HepG2 (cell line): ENCODE measurements around the gene C2orf81. TPM values are rescaled to one million over a fixed set of nuclear protein-coding genes. Genes with fewer than 3 reads are reported as not detected.

Experiments
- FOXM1 ChIP-seq: sonication (generic); formaldehyde crosslinking; IDR thresholded peaks from 2 replicates; pipeline ENCODE4 v1.5.0; 2020; ENCODE audit warnings: missing genetic modification reagents
- HOXA7 ChIP-seq: sonication (generic); formaldehyde crosslinking; IDR thresholded peaks from 2 replicates; pipeline ENCODE4 v1.8.1; 2022; ENCODE audit warnings: mild to moderate bottlenecking, missing genetic modification reagents, moderate library complexity
- HOXA9 ChIP-seq: sonication (generic); formaldehyde crosslinking; IDR thresholded peaks from 2 replicates; pipeline ENCODE4 v1.8.1; 2022; ENCODE audit warnings: missing genetic modification reagents, mild to moderate bottlenecking, moderate library complexity, borderline replicate concordance
- KDM1A ChIP-seq: IDR thresholded peaks from 2 replicates; pipeline ENCODE4 v1.6.1; 2016; ENCODE audit warnings: missing compliant biosample characterization
- MEIS2 ChIP-seq: sonication (generic); formaldehyde crosslinking; IDR thresholded peaks from 2 replicates; pipeline ENCODE4 v1.9.0; 2021; ENCODE audit warnings: mild to moderate bottlenecking, missing genetic modification reagents
- MTA3 ChIP-seq: sonication (generic); formaldehyde crosslinking; IDR thresholded peaks from 2 replicates; pipeline ENCODE4 v1.4.0; 2020; ENCODE audit warnings: missing genetic modification reagents
- MYC ChIP-seq: sonication (generic); formaldehyde crosslinking; IDR thresholded peaks from 2 replicates; pipeline ENCODE4 v1.9.0; 2021; ENCODE audit warnings: missing genetic modification reagents, borderline replicate concordance
- MYPOP ChIP-seq: sonication (generic); formaldehyde crosslinking; IDR thresholded peaks from 2 replicates; pipeline ENCODE4 v1.8.1; 2023; ENCODE audit warnings: mild to moderate bottlenecking, moderate library complexity, missing genetic modification reagents
- NFYC ChIP-seq: IDR thresholded peaks from 2 replicates; pipeline ENCODE4 v1.6.1; 2016; ENCODE audit warnings: missing genetic modification reagents, missing compliant biosample characterization
- PHF21A ChIP-seq: sonication (generic); formaldehyde crosslinking; IDR thresholded peaks from 2 replicates; pipeline ENCODE4 v1.5.0; 2020; ENCODE audit warnings: mild to moderate bottlenecking, missing genetic modification reagents
- SYNCRIP ChIP-seq: fragments of 200-400 bp; formaldehyde crosslinking; IDR thresholded peaks from 2 replicates; pipeline ENCODE4 v1.6.1; 2018; ENCODE audit warnings: mild to moderate bottlenecking, low read depth, low read length; ENCODE audit not compliant: insufficient read depth
- ZBTB2 ChIP-seq: sonication (generic); formaldehyde crosslinking; IDR thresholded peaks from 2 replicates; pipeline ENCODE4 v1.8.0; 2022; ENCODE audit warnings: low read depth, missing genetic modification reagents
- ZFP36L2 ChIP-seq: sonication (generic); formaldehyde crosslinking; IDR thresholded peaks from 2 replicates; pipeline ENCODE4 v1.4.0; 2020; ENCODE audit warnings: missing genetic modification reagents
- ZNF10 ChIP-seq: sonication (generic); formaldehyde crosslinking; IDR thresholded peaks from 2 replicates; pipeline ENCODE4 v1.4.0; 2020; ENCODE audit warnings: mild to moderate bottlenecking, low read depth, missing genetic modification reagents, borderline replicate concordance
- ZNF256 ChIP-seq: sonication (generic); formaldehyde crosslinking; conservative IDR thresholded peaks from 2 replicates; pipeline ENCODE4 v1.4.0; 2020; ENCODE audit warnings: missing genetic modification reagents
- ZNF337 ChIP-seq: sonication (generic); formaldehyde crosslinking; IDR thresholded peaks from 2 replicates; pipeline ENCODE4 v1.5.1; 2020; ENCODE audit warnings: missing genetic modification reagents, low read depth, mild to moderate bottlenecking, borderline replicate concordance
- ZNF615 ChIP-seq: sonication (generic); formaldehyde crosslinking; IDR thresholded peaks from 2 replicates; pipeline ENCODE4 v1.5.0; 2020; ENCODE audit warnings: mild to moderate bottlenecking, missing genetic modification reagents, borderline replicate concordance
- polyA plus RNA-seq, 8 experiments: library from polyadenylated mRNA; depleted of rRNA in 3 of 8; stranded (reverse) in 7 of 8; unstranded in 1 of 8; fragments of >200 nt; fragmentation: Illumina TruSeq in 4 of 8; extraction: Trizol in 4 of 8; gene quantifications; 2 replicates each; pipeline versions ENCODE4 v1.2.1 to v1.2.3, GENCODE V29; 2011 to 2016; ENCODE audit warnings: low read depth in 4 of 8, missing spikeins in 1 of 8, mixed read lengths in 1 of 8; ENCODE audit not compliant: insufficient read depth in 1 of 8
- total RNA-seq, 5 experiments: library from RNA; depleted of rRNA; stranded (reverse); fragments of >200 nt; fragmentation: Illumina TruSeq; extraction: Trizol; gene quantifications; 2 replicates each; pipeline ENCODE4 v1.2.3, GENCODE V29; 2016; ENCODE audit warnings: low read depth in 1 of 5
- TF ChIP-seq, protein P1 (sequence below): sonication (generic); formaldehyde crosslinking; IDR thresholded peaks from 2 replicates; pipeline ENCODE4 v1.4.0; 2020; ENCODE audit warnings: low read depth, mild to moderate bottlenecking, missing genetic modification reagents
- TF ChIP-seq, protein P2 (sequence below): sonication (generic); formaldehyde crosslinking; IDR thresholded peaks from 2 replicates; pipeline ENCODE4 v1.8.1; 2023; ENCODE audit warnings: mild to moderate bottlenecking, missing genetic modification reagents
- TF ChIP-seq, protein P3 (sequence below): sonication (generic); formaldehyde crosslinking; IDR thresholded peaks from 2 replicates; pipeline ENCODE4 v1.4.0; 2020; ENCODE audit warnings: missing genetic modification reagents

C2orf81 gene
- total and polyA plus RNA-seq, 2 of the 13 experiments (the other 11 are each of a cell fraction or from before 2014, with no cell fraction given) = 0.15 to 0.17 TPM

DNA sequence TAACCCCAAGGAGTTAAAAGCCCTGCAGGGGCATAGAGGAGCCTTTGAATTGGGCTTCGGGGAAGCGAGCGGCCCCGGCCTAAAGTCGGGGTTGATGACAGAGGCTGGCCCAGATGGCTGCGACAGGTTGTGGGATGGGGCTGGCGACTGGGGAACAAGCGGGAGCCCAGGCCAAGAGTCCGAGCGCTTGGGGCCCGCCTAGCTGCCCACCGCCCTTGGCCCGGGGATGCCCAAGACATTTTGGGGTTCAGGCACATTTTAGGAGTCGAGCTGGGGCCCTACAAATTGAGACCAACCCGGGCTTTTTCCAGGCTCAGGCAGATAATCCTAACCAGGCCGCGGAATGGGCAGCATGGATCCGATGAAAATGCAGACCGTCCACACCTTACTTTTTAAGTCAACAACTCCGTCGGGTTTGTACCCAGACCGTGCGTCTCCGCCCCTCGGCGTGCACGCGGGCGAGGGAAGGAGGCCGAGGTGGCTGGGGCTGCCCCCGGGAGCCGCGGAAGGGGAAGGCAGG lies 19.8 kb upstream of the C2orf81 start (continued):
- TF ChIP-seq MYPOP (CRISPR knock-in tag) = no peak; the same call in 1 of the 2 replicates
- no peak for TF ChIP-seq MEIS2 (CRISPR knock-in tag)
- TF ChIP-seq ZFP36L2 (CRISPR knock-in tag) = no peak
- peak; percentile 30; the same call in 1 of the 2 replicates for TF ChIP-seq MYC (CRISPR knock-in tag)
- TF ChIP-seq NFYC (CRISPR knock-in tag) = no peak
- no peak; the same call in 1 of the 2 replicates for TF ChIP-seq ZBTB2 (CRISPR knock-in tag)
- no peak for TF ChIP-seq SYNCRIP
- no peak for TF ChIP-seq ZNF10 (CRISPR knock-in tag)
- no peak for TF ChIP-seq ZNF615
- TF ChIP-seq ZNF337 = no peak
- TF ChIP-seq KDM1A (CRISPR knock-in tag) = no peak
- TF ChIP-seq, protein P1, sequence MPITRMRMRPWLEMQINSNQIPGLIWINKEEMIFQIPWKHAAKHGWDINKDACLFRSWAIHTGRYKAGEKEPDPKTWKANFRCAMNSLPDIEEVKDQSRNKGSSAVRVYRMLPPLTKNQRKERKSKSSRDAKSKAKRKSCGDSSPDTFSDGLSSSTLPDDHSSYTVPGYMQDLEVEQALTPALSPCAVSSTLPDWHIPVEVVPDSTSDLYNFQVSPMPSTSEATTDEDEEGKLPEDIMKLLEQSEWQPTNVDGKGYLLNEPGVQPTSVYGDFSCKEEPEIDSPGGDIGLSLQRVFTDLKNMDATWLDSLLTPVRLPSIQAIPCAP (CRISPR knock-in tag) = no peak
- TF ChIP-seq, protein P2, sequence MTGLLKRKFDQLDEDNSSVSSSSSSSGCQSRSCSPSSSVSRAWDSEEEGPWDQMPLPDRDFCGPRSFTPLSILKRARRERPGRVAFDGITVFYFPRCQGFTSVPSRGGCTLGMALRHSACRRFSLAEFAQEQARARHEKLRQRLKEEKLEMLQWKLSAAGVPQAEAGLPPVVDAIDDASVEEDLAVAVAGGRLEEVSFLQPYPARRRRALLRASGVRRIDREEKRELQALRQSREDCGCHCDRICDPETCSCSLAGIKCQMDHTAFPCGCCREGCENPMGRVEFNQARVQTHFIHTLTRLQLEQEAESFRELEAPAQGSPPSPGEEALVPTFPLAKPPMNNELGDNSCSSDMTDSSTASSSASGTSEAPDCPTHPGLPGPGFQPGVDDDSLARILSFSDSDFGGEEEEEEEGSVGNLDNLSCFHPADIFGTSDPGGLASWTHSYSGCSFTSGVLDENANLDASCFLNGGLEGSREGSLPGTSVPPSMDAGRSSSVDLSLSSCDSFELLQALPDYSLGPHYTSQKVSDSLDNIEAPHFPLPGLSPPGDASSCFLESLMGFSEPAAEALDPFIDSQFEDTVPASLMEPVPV (CRISPR knock-in tag) = peak; percentile 8; the same call in 1 of the 2 replicates
- TF ChIP-seq, protein P3, sequence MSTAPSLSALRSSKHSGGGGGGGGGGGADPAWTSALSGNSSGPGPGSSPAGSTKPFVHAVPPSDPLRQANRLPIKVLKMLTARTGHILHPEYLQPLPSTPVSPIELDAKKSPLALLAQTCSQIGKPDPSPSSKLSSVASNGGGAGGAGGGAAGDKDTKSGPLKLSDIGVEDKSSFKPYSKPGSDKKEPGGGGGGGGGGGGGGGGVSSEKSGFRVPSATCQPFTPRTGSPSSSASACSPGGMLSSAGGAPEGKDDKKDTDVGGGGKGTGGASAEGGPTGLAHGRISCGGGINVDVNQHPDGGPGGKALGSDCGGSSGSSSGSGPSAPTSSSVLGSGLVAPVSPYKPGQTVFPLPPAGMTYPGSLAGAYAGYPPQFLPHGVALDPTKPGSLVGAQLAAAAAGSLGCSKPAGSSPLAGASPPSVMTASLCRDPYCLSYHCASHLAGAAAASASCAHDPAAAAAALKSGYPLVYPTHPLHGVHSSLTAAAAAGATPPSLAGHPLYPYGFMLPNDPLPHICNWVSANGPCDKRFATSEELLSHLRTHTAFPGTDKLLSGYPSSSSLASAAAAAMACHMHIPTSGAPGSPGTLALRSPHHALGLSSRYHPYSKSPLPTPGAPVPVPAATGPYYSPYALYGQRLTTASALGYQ (CRISPR knock-in tag) = no peak; the same call in 1 of the 2 replicates
- TF ChIP-seq ZNF256 = no peak
- 0 out of 2 replicates have a peak, but pooled peaks have one; percentile 59 for TF ChIP-seq HOXA9 (CRISPR knock-in tag)
- no peak for TF ChIP-seq FOXM1
- no peak for TF ChIP-seq PHF21A (CRISPR knock-in tag)
- TF ChIP-seq MTA3 = no peak
- TF ChIP-seq HOXA7 = no peak
